ENCODE data around the gene GALNT2.

GRCh38 chr1:230121950-230122349, 54.9 kb downstream of the GALNT2 start:
- TF ChIP-seq CTCF (IDR thresholded peaks at IDR 0.05) (no peak), TCF7L2 (IDR thresholded peaks at IDR 0.05; ENCODE audit: low read depth, low read length) (no peak), REST (IDR thresholded peaks at IDR 0.05; ENCODE audit: insufficient read depth in 1 of 2, low read depth in 2 of 2, low read length in 1 of 2) (no peak), POLR2AphosphoS5 (IDR thresholded peaks at IDR 0.05; ENCODE audit: low read depth, low read length) (no peak), SIN3A (IDR thresholded peaks at IDR 0.05; ENCODE audit: borderline replicate concordance, insufficient read depth, low read depth, low read length) (no peak)
